ENCODE measurements around the gene ATAD2B.

DNA sequence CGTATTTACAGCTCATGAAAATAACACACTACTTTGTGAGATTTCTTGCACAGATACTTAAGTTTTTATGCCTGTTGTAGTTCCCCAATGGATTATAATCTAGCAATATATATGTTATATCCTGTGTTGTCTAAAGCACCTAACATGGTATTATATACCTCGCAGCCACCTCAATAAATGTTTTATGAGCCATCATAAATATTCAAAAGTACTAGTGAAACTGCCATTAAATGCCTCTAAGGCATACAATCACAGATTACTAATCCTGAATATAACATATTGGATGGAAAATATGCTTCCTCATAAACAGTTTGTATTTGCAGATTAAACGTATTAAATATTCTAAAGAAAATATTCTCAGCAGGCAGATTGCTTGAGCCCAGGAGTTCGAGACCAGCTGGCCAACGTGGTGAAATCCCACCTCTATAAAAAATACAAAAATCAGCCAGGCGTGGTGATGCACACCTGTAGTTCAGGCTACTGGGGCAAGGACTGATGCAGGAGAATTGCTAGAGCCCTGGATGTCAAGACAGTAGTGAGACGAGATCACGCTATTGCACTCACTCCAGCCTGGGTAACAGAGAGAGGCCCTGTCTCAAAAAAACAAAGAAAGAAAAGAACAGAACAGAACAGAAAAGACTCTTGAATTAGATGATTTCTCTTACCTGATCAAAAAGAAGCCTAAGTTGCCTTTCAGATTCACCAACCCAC lies 64.1 kb downstream of the ATAD2B start:
- TF ChIP-seq EZH2phosphoT487 (IDR thresholded peaks at IDR 0.05; ENCODE audit: insufficient read depth, low read depth): no peak
- no peak for TF ChIP-seq EZH2 (IDR thresholded peaks at IDR 0.05; ENCODE audit: insufficient read depth, poor library complexity, severe bottlenecking)
